Dendritic cell treated with granulocyte-macrophage colony-stimulating factor and Interleukin-4, amounts not matched to agents 40 ng/mL and 50 ng/mL, for 4 days (primary cell): ENCODE results near the gene NLGN1.

Source experiments
- H3K27ac Mint-ChIP-seq: one replicate; pipeline ENCODE4 v1.8.0; 2022; ENCODE audit warnings: mild to moderate bottlenecking, mixed read lengths
- H3K27me3 Mint-ChIP-seq: one replicate; pipeline ENCODE4 v1.8.0; 2022; ENCODE audit warnings: mild to moderate bottlenecking, mixed read lengths
- H3K36me3 Mint-ChIP-seq: one replicate; pipeline ENCODE4 v1.8.0; 2022; ENCODE audit warnings: low read depth, mixed read lengths
- H3K4me1 Mint-ChIP-seq: one replicate; pipeline ENCODE4 v1.8.0; 2022; ENCODE audit warnings: low read depth, mixed read lengths
- H3K4me3 Mint-ChIP-seq: one replicate; pipeline ENCODE4 v1.8.0; 2022; ENCODE audit warnings: mild to moderate bottlenecking, moderate library complexity, mixed read lengths
- H3K9me3 Mint-ChIP-seq: one replicate; pipeline ENCODE4 v1.8.0; 2022; ENCODE audit warnings: mixed read lengths
- intact Hi-C: fragments of 100-400 bp; cut with micrococcal nuclease; formaldehyde crosslinking; loops from one replicate; pipeline ENCODE4 v1.15.0; 2022

The NLGN1 gene

DNA sequence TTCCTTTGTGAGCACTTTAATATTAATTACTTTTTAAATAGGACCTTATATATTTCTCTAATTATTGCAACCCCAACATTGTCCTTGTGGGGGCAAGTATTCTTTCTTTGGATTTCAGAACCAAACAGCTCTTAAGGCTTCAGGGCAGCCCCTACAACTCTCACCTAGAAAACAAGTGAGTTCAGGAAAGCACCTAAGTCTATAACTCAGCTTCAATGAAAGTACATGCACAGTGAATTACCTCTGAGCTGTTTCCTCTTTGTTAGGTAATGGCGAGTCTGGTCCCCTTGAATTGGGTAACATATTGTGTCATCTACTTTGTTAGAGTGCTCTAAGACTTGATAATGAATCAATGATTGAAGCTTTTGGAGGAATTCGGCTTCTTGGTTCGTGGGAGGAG lies 545.7 kb downstream of the NLGN1 start:
- H3K4me1 Mint-ChIP-seq: no peaks in the 10 kb centered on the region
- no peaks in the 10 kb centered on the region for H3K27me3 Mint-ChIP-seq
- H3K27ac Mint-ChIP-seq: no peak overlapping the region
- no peaks in the 10 kb centered on the region for H3K9me3 Mint-ChIP-seq
- intact Hi-C loops: no loop called here
- H3K4me3 Mint-ChIP-seq: no peak overlapping the region
- H3K36me3 Mint-ChIP-seq: no peaks in the 10 kb centered on the region

GRCh38 chr3:173945170-173945569 lies 547.6 kb downstream of the NLGN1 start:
- intact Hi-C loops: no loop called here
- H3K9me3 Mint-ChIP-seq: no peaks in the 10 kb centered on the region
- H3K27ac Mint-ChIP-seq: no peak overlapping the region
- H3K36me3 Mint-ChIP-seq: no peaks in the 10 kb centered on the region
- no peak overlapping the region for H3K4me3 Mint-ChIP-seq
- H3K27me3 Mint-ChIP-seq: no peaks in the 10 kb centered on the region
- no peaks in the 10 kb centered on the region for H3K4me1 Mint-ChIP-seq

DNA sequence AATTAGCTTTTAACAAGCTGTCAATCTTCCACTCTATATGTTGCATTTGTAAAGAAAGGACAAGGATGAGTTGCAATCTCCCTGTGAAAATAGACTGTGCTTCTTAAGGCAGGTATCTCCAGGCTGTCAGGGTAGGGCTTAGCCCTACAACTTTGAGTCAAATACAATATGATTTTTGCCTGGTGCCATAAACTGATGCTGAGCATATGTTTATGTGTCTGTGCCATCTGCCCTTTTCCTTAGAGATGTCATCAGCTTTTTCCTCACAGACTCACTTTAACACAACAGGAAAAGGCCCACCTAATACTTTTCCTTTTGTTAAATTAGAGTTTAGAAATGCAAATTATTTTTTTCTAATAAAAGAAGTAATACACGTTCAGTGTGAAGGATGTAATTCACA lies 548.3 kb downstream of the NLGN1 start:
- H3K27ac Mint-ChIP-seq: no peak overlapping the region
- no peak overlapping the region for H3K4me3 Mint-ChIP-seq
- H3K36me3 Mint-ChIP-seq: no peaks in the 10 kb centered on the region
- no peaks in the 10 kb centered on the region for H3K9me3 Mint-ChIP-seq
- no peaks in the 10 kb centered on the region for H3K4me1 Mint-ChIP-seq
- intact Hi-C loops: no loop called here
- no peaks in the 10 kb centered on the region for H3K27me3 Mint-ChIP-seq

DNA sequence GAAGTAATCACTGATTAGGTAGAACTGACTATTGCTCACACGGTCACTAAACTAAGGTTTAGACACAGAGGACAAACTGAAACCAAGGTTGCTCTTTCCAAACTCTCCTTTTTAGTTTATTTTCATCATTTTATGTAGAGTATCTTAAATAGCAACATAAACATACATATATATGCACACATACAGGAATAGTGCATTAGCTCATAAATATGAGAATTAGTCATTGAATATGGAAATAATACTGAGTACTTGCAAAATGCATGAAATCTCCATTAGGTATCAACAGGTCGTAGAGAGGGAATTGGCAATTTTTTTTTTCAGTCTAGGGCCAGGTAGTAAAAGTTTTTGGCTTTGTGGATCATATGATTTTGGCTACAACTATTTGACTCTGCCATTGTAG lies 557.1 kb downstream of the NLGN1 start:
- intact Hi-C loops: no loop called here
- H3K36me3 Mint-ChIP-seq: no peaks in the 10 kb centered on the region

GRCh38 chr3:173957646-173958045 lies 560.1 kb downstream of the NLGN1 start:
- no peaks in the 10 kb centered on the region for H3K36me3 Mint-ChIP-seq
- H3K4me1 Mint-ChIP-seq: no peaks in the 10 kb centered on the region
- no peaks in the 10 kb centered on the region for H3K27me3 Mint-ChIP-seq
- H3K27ac Mint-ChIP-seq: no peak overlapping the region
- H3K9me3 Mint-ChIP-seq: peaks cover 16% of the 10 kb centered on the region
- intact Hi-C loops: no loop called here
- no peak overlapping the region for H3K4me3 Mint-ChIP-seq

More for the DNA sequence above, 557.1 kb downstream of the NLGN1 start:
- H3K4me1 Mint-ChIP-seq: no peaks in the 10 kb centered on the region
- H3K9me3 Mint-ChIP-seq: peaks cover 16% of the 10 kb centered on the region
- no peak overlapping the region for H3K4me3 Mint-ChIP-seq
- H3K27ac Mint-ChIP-seq: no peak overlapping the region
- H3K27me3 Mint-ChIP-seq: no peaks in the 10 kb centered on the region

DNA sequence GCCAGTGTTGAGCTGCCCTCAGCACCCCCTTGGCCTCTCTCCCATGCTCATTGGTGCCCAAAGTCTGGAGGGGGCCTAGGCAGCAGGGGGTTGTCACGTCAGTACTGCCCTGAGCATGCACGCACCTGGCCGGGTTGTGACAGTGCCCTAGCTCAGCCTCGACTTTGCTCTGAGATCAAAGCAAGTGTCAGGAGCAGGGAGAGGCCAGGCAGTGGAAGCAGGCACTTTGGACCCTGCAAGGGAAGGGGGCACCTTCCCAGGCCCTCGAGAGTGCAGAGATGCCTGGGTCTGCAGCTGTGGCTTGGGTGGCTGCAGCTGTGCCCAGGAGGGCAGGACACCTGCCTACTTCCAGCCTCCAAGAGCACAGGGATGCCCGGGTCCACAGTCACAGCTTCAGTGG lies 561.3 kb downstream of the NLGN1 start:
- no peak overlapping the region for H3K27ac Mint-ChIP-seq
- no peak overlapping the region for H3K4me3 Mint-ChIP-seq
- H3K27me3 Mint-ChIP-seq: no peaks in the 10 kb centered on the region
- intact Hi-C loops: no loop called here
- H3K36me3 Mint-ChIP-seq: no peaks in the 10 kb centered on the region
- peaks cover 16% of the 10 kb centered on the region for H3K9me3 Mint-ChIP-seq
- no peaks in the 10 kb centered on the region for H3K4me1 Mint-ChIP-seq

DNA sequence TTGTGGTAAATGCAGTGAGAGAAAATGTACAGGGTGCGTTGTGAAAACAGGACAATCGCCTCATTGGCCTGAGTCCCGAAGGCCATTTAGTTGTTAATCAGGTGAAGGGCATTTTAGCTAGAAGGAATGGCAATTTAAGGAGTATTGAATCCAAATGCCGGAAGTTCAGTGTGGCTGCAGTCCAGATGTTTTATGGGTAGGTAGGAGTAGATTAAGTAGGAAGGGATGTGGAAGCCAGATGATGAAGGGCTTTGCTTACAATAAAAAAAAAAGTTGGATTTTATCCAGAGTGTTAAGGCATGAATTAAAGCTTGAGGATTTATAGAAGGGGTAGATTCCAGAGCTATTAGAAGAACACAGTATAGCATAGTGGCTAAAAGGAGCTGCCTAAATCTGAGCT lies 572.7 kb downstream of the NLGN1 start:
- H3K9me3 Mint-ChIP-seq: peaks cover 15% of the 10 kb centered on the region
- no peak overlapping the region for H3K27ac Mint-ChIP-seq
- no peak overlapping the region for H3K4me3 Mint-ChIP-seq
- no peaks in the 10 kb centered on the region for H3K36me3 Mint-ChIP-seq
- H3K4me1 Mint-ChIP-seq: no peaks in the 10 kb centered on the region
- H3K27me3 Mint-ChIP-seq: no peaks in the 10 kb centered on the region
- intact Hi-C loops: no loop called here

GRCh38 chr3:173976281-173976680 lies 578.7 kb downstream of the NLGN1 start:
- H3K36me3 Mint-ChIP-seq: no peaks in the 10 kb centered on the region
- H3K27ac Mint-ChIP-seq: no peak overlapping the region
- H3K4me3 Mint-ChIP-seq: no peak overlapping the region
- intact Hi-C loops: no loop called here
- peaks cover under 1% of the 10 kb centered on the region for H3K9me3 Mint-ChIP-seq
- H3K4me1 Mint-ChIP-seq: no peaks in the 10 kb centered on the region
- H3K27me3 Mint-ChIP-seq: no peaks in the 10 kb centered on the region

- Mint-ChIP-seq H3K27ac (no peak overlapping the region), H3K9me3 (no peaks in the 10 kb centered on the region), H3K4me3 (no peak overlapping the region), H3K4me1 (no peaks in the 10 kb centered on the region), H3K27me3 (no peaks in the 10 kb centered on the region), H3K36me3 (no peaks in the 10 kb centered on the region)
- intact Hi-C loops: no loop called here
These were observed 580.2 kb downstream of the NLGN1 start for GRCh38 chr3:173977747-173978146.

DNA sequence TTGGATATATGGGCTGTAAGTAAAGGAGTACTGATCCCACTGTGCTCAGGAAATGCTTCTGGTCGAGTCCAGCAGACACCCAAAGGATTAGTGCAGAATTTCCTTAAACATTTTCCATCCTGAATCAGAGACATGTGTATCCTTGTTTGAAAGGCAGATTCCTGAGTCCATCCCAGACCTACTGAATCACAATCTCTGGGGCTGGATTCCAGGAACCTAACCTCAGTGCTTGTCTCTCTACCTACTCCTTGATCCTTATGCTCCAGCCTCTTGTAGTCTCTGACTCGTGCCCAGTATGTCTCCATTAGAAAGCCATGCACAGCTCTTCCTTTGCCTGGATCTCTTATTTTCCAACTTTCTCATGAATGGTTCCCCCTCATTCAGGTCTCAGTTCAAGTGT lies 585.8 kb downstream of the NLGN1 start:
- Mint-ChIP-seq H3K4me1 (no peaks in the 10 kb centered on the region), H3K36me3 (no peaks in the 10 kb centered on the region), H3K4me3 (no peak overlapping the region), H3K27me3 (no peaks in the 10 kb centered on the region), H3K27ac (no peak overlapping the region), H3K9me3 (no peaks in the 10 kb centered on the region)
- intact Hi-C loops: no loop called here

GRCh38 chr3:173986861-173987410 lies 589.4 kb downstream of the NLGN1 start:
- no peak overlapping the region for H3K27ac Mint-ChIP-seq
- H3K36me3 Mint-ChIP-seq: no peaks in the 10 kb centered on the region
- intact Hi-C loops: no loop called here

DNA sequence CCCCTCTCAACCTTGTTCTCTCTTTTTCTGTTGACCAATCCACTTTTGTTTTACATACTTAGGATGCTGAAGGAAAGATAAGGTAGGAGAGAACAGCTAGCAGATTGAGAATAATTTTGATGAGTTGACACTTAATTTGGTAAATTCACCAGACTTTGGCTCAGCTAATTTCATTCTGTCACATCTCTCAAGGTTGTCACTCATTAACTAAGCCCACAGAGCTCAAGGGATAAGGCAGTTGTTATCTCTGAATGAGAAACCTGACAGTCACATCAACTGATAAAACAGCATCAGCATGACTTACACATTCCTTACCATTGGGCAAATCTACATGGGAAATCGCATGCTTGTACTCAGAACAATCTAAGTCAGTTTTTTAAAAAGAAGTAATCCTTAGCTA lies 591.4 kb downstream of the NLGN1 start:
- intact Hi-C loops: no loop called here
- Mint-ChIP-seq H3K9me3 (no peaks in the 10 kb centered on the region), H3K27me3 (no peaks in the 10 kb centered on the region), H3K4me1 (no peaks in the 10 kb centered on the region), H3K27ac (no peak overlapping the region), H3K4me3 (no peak overlapping the region), H3K36me3 (no peaks in the 10 kb centered on the region)

More at GRCh38 chr3:173986861-173987410, 589.4 kb downstream of the NLGN1 start:
- Mint-ChIP-seq H3K9me3 (no peaks in the 10 kb centered on the region), H3K4me3 (no peak overlapping the region), H3K27me3 (no peaks in the 10 kb centered on the region), H3K4me1 (no peaks in the 10 kb centered on the region)

- no peaks in the 10 kb centered on the region for H3K27me3 Mint-ChIP-seq
- H3K9me3 Mint-ChIP-seq: no peaks in the 10 kb centered on the region
- no peaks in the 10 kb centered on the region for H3K4me1 Mint-ChIP-seq
- H3K27ac Mint-ChIP-seq: no peak overlapping the region
- no peak overlapping the region for H3K4me3 Mint-ChIP-seq
- no peaks in the 10 kb centered on the region for H3K36me3 Mint-ChIP-seq
- intact Hi-C loops: no loop called here
These were observed 594.9 kb downstream of the NLGN1 start for GRCh38 chr3:173992416-173992815.

DNA sequence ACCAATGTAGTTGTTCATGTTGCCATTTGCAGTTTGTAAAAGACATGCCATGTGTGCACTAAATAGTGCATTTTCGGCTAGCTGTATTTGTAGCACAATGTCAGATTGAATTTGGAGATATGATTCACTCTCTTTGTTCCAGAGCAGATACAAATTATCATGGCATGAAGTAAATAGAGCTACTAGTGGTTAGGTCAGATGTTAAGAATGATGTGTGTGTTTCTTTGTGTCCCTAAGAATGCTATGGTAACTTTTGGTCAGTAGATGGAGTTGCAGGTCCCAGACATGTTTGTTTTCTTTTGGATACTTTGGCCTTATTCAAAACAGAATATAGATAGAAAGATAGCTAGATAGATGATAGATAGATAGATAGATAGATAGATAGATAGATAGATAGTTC lies 595.8 kb downstream of the NLGN1 start:
- Mint-ChIP-seq H3K27me3 (no peaks in the 10 kb centered on the region), H3K36me3 (no peaks in the 10 kb centered on the region), H3K4me1 (no peaks in the 10 kb centered on the region), H3K27ac (no peak overlapping the region), H3K4me3 (no peak overlapping the region), H3K9me3 (no peaks in the 10 kb centered on the region)
- intact Hi-C loops: no loop called here

DNA sequence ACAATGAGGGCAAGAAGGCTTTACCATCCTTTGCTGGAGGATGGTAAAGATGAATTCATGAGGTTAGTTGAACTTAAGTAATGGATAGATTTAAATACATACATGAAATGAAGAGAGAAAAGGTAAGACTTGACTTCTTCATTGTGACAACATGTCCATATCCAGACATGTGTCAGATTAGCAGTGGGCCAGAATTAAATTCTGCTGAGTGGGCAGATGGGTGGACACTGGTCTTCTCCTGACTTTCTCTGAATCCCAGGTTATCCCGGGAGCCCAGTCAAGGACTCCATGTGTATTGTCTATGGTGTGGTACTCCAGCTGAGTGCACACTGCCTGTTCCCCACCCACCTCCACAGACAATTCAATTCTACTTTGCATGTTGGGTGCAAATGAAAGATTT lies 603.1 kb downstream of the NLGN1 start:
- no peaks in the 10 kb centered on the region for H3K36me3 Mint-ChIP-seq
- intact Hi-C loops: no loop called here
- H3K27me3 Mint-ChIP-seq: no peaks in the 10 kb centered on the region
- no peaks in the 10 kb centered on the region for H3K9me3 Mint-ChIP-seq
- no peaks in the 10 kb centered on the region for H3K4me1 Mint-ChIP-seq
- no peak overlapping the region for H3K27ac Mint-ChIP-seq
- no peak overlapping the region for H3K4me3 Mint-ChIP-seq
